Measurements from ENCODE around the gene MAPK1.
"Not testable (repeated sequence)": the region's sequence is repeated elsewhere in the genome, so short reads cannot be mapped to it uniquely, and the experiment has no call there.

The MAPK1 gene

DNA sequence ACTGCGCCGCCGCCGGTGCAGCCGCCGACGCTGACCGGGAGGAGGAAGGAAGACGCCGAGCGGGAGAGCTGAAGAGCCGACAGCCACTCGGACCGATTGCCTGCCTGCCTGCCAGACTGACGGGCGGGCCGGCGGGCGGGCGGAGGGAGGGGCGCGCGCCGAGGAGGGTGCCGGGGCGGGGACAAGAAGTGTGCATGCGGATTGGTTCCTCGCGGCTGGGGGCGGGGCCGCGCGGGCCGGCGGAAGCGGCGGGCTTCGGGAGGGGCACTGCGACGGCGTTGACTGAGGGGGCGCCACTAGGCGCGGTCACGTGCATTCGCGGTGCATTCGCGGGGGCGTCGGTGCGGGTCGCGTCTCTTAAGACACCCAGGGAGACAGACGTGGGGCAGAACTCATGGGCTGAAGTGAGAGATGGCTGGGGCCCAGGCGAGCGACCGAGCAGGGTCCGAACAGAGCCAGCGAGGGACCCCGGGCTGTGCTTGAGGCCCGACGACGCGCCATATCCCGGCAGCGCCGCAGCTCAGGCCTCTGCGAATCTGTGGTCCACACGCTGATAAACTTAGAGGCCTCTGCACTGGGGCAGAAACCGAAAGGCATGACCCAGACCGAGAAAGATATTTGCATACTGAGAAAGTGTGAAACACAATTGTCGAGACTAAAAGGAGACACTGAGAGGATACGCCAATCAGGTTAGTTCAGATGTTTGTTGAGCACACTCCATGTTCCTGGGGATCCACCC, at the start of gene MAPK1:
Gene MAPK1 (minus strand): TSS at position 118 of the 739 bp plus-strand sequence. CDS start 205 bp downstream, outside the sequence.
- in situ Hi-C loops (cut with HindIII; ENCODE audit: low pct_ligation_motif_present, low pct_unique_long_range_greater_than_20kb, low sequenced_read_pairs) = no loop called here
- DNase-seq = peak; percentile 83

DNA sequence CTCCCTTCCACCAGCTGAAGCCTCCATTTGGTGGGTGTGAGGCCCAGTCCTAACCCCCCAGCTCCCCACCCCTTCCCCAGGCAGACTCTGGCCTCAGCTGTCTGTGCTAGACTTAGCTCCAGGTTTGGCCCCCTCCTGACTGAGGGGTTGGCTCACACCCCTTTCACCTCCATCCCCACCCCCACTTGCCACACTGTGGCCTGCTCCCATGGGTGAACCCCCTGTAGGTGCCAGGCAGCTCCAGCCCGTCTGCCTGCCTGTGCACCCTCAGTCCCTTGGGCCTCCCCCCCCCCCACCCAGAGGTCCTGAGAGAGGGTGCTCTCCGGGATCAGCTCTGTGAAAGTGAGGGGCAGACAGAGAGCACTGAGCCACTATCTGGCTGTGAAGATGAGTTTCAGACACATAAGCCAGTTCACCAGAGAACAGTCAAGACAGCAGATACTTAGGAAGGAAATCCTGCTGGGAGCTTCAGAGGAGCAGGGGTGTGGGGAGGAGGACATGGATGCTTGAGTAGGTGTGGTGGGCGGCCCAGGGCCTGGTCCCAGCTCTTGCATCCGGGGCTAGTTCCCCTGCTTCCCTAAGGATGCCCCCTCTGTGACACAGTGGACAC, 49.0 kb upstream of the MAPK1 start:
- DNase-seq = no peak

DNA sequence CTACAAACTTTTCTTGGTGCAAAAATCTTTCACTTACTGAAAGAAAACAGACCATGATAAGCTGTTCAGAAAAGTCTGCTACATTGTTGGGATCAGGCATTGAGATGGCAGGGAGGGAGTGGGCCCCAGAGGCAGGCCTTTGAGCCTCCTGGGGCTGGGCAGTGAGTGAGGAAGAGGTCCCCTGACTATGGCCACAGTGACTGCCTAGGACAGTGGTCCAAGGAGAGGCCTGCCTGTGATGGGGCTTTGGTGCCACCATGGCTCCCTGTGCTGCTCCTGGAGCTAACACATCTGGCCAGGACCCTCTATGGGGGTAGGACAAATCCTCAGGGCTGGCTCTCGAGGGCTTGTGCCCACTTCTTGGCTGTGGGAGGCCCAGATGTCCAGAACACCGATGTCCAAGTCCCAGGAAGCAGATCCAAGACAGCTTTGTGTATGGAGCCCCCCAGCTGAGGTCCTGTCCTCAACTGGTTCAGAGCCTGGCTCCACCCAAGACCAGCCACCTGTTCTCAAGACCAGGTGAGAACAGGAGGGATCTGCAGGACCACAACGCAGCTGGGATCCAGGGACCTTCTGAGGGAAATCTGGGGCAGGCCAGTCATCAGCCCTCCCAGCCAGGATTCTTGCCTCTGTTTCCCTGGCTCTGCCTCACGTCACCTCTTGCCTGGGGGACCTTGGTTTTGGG, 48.3 kb upstream of the MAPK1 start:
- in situ Hi-C loops (cut with HindIII; ENCODE audit: low pct_ligation_motif_present, low pct_unique_long_range_greater_than_20kb, low sequenced_read_pairs) = no loop called here
- DNase-seq = no peak

More for the DNA sequence above, 49.0 kb upstream of the MAPK1 start:
- in situ Hi-C loops (cut with HindIII; ENCODE audit: low pct_ligation_motif_present, low pct_unique_long_range_greater_than_20kb, low sequenced_read_pairs) = no loop called here

DNA sequence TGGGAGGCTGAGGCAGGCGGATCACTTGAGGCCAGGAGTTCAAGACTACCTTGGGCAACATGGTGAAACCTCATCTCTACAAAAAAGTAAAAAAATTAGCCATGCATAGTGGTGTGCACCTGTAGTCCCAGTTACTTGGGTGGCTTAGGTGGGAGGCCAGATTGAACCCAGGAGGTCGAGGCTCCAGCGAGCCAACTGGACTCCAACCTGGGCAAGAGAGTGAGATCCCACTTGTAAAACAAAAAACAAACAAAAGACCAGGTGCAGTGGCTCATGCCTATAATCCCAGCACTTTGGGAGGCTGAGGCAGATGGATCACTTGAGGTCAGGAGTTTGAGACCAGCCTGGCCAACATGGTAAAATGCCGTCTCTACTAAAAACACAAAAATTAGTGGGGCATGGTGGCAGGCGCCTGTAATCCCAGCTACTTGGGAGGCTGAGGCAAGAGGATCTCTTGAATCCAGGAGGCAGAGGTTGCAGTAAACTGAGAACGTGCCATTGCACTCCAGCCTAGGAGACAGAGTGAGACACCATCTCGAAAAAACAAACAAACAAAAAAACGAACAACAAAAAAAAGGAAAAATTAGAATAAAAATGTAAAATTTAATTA, 46.7 kb upstream of the MAPK1 start:
- DNase-seq; in situ Hi-C loops (cut with HindIII; ENCODE audit: low pct_ligation_motif_present, low pct_unique_long_range_greater_than_20kb, low sequenced_read_pairs): not testable (repeated sequence)

DNA sequence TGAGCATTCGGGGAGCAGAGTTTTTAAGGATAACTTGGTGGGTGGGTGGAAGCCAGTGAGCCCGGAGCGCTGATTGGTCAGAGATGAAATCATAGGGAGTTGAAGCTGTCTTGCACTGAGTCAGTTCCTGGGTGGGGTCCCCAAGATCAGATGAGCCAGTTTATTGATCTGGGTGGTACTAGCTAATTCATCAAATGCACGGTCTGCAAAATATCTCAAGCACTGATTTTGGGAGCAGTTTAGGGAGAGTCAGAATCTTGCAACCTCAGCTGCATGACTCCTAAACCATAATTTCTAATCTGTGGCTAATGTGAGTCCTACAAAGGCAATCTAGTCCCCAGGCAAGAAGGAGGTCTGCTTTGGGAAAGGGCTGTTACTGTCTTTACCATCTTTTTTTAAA, 42.9 kb upstream of the MAPK1 start:
- DNase-seq; in situ Hi-C loops (cut with HindIII; ENCODE audit: low pct_ligation_motif_present, low pct_unique_long_range_greater_than_20kb, low sequenced_read_pairs): not testable (repeated sequence)

DNA sequence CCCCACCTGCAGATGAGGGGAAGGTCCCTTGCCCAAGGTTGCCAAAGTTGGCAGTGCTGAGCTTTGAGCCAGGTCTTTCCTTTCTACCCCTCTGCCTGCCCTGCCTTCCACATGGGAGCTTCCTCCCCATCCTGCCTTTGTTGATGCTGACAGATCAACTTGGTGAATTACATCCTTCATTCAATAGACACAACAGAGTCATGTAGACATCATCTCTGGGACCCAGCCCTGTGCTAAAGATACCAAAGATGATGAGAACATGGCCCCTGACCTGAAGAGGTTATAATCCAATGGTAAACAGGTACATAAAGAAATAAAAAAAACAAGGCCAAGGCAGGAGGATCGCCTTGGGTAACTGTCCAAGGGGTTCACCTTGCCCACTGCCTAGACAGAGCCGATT, 42.4 kb upstream of the MAPK1 start:
- no peak for DNase-seq

DNA sequence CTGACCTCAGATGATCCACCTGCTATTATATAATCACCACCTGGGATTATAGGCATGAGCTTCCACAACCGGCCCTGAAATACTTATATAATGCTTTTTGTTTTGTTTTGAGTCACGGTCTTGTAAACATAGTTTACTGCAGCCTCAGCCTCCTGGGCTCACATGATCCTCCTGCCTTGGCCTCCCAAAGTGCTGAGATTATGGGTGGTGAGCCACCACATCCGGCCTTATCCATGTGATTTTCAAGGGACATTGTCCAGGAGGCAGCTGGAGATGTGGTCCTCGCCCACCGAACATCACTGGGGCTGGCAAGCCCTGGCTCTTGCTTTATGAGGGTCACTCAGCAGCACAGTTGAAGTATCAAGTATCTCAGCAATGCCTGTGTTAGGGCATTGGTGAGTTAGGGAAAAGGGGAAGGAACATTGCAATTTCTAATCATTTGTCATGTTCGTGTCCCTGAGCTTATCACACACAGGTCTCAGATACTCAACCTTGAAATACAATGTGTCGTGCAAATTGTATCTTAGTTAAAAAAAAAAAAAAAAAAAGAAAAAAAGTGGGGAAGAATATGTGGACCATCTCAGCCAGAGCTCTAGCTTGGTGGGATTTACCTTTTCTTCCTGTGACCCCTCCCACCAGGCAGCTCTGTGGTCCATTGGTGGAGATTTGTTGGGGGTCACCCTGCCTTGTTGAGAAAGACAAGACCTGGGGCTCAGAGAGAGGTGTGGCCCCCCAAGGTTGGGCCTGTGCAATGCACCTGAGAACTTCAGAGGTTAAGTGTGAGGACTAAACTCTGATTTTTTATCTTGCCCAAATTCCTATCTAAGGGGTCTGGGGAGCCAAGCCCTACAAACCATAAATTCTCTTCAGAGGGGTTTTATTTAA, 40.4 kb upstream of the MAPK1 start:
- no peak for DNase-seq

More for the DNA sequence above, 42.4 kb upstream of the MAPK1 start:
- in situ Hi-C loops (cut with HindIII; ENCODE audit: low pct_ligation_motif_present, low pct_unique_long_range_greater_than_20kb, low sequenced_read_pairs) = no loop called here

DNA sequence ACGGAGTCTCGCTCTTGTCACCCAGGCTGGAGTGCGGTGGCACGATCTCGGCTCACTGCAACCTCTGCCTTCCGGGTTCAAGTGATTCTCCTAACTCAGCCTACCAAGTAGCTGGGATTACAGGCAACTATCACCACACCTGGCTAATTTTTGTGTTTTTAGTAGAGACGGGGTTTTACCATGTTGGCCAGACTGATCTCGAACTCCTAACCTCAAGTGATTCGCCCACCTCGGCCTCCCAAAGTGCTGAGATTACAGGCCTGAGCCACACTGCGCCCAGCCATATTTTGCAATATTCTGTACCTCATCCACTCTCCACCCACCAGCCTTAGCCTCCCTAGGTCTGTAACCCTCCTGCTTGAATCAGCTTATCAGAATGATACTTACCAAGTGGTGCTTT, 37.8 kb upstream of the MAPK1 start:
- in situ Hi-C loops (cut with HindIII; ENCODE audit: low pct_ligation_motif_present, low pct_unique_long_range_greater_than_20kb, low sequenced_read_pairs); DNase-seq: not testable (repeated sequence)

More for the DNA sequence above, 40.4 kb upstream of the MAPK1 start:
- in situ Hi-C loops (cut with HindIII; ENCODE audit: low pct_ligation_motif_present, low pct_unique_long_range_greater_than_20kb, low sequenced_read_pairs) = no loop called here

DNA sequence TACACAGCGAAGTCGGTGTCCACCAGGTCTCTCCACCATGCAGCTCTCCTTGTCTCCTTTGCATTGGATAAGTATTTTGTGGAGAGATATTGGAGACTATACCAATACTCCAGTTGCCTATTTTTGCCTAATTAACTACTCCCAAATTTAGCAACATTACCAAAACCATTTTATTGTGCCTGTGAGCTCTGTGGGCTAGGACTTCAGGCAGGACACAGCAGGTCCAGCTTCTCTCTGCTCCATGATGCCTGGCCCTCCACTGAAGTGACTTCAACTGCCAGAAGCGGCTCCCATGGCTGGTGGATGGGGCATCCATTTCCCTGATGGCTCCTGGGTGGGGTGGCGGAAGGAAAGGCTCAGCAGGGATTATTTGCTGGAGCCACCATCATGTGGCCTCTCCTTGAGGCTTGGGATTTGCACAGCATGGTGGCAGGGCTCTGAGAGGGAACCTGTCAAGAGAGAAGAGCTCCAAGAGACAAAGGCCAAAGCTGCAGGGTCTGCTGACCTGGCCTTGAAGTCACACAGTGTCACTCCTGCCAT, 36.9 kb upstream of the MAPK1 start:
- no peak for DNase-seq
- in situ Hi-C loops (cut with HindIII; ENCODE audit: low pct_ligation_motif_present, low pct_unique_long_range_greater_than_20kb, low sequenced_read_pairs) = no loop called here

DNA sequence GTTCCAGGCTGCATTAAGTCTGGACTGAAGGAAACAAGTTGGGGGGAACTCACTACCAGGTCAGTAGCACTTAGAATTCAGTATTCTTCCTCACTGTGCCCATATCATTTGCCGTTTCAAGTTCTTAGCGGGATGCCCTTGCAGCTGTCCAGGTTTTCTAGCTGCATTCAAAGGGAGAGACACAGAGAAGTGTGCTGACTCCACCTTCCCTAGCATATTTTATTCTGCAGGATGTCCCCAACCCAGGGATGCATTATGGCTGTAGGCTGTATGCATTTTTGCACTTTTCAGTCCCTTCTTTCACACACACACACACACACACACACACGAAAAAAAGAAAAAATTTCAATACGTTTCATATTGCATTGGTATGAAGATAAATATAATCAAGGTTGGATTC, 35.8 kb upstream of the MAPK1 start:
- no peak for DNase-seq
- in situ Hi-C loops (cut with HindIII; ENCODE audit: low pct_ligation_motif_present, low pct_unique_long_range_greater_than_20kb, low sequenced_read_pairs) = no loop called here

DNA sequence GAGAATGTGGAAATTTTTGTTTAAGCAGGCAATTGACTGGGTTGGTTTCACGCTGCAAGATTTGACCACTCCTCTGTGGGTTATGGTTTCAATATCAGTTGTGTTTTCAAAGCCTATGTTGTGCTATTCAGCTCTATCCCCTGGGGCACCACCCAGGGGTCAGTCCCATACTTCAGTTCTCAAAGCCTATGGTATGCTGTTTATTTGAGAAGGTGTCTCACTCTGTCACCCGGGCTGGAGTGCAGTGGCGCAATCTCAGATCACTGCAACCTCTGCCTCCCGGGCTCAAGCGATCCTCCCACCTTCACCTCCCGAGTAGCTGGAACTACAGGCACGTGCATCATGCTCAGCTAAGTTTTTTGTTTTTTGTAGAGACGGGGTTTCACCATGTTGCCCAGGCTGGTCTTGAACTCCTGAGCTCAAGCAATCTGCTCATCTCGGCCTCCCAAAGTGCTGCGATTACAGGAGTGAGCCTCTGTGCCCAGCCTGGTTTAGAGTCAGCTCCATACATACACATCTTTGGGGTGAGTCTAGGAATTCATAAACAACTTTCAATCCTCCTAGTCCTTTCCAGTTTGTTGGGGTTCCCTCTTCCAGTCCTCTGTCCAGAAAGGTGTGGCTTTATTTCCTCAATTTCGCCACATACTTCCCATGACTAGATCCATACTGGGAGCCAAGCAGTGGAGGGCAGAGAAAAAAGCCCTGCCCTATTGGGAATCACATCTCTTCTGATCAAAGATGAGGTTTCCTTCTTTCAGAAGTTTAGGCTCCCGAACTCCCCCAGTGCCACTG, 35.0 kb upstream of the MAPK1 start:
- in situ Hi-C loops (cut with HindIII; ENCODE audit: low pct_ligation_motif_present, low pct_unique_long_range_greater_than_20kb, low sequenced_read_pairs) = no loop called here
- DNase-seq = no peak

DNA sequence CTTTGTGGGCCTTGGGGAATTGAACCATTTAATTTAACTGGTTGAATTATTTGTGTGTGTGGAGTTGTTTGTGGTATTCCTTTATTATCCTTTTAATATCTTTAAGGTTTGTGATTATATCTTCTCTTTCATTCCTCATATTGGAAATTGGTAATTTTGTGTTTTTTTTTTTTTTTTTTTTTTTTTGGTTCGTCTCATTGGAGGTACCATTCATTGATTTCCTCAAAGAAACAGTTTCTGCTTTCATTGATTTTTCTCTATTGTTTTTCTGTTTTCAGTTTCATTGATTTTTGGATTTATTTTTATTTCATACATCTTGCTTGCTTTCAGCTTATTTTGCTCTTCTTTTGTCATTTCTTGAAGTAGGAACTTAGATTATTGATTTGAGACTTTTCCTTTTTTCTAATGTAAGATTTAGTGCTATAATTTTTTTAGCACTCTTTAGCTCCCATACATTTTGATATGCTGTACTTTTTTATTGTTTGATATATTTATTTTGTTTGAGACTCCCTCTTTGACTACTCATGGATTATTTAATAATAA, 31.0 kb upstream of the MAPK1 start:
- no peak for DNase-seq
- in situ Hi-C loops (cut with HindIII; ENCODE audit: low pct_ligation_motif_present, low pct_unique_long_range_greater_than_20kb, low sequenced_read_pairs) = no loop called here

DNA sequence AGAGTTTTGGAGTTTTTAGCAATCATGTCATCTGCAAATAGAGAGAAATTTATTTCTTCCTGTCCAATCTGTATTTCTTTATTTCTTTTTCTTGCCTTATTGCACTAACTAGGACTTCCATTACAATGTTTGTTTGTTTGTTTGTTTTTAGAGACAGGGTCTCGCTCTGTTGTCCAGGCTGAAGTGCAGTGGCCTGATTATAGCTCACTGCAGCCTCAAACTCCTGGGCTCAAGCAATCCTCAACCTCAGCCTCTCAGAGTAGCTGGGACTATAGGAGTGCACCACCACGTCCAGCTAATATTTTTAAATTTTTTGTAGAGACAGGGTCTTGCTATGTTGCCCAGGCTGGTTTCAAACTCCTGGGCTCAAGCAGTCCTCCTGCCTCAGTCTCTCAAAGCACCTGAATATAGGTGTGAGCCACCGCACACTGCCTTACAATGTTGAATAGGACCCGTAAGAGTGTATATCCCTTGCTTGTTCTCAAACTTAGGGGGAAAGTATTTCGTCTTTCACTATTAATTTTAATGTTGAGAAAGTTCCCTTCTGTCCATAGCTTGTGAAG, 29.6 kb upstream of the MAPK1 start:
- in situ Hi-C loops (cut with HindIII; ENCODE audit: low pct_ligation_motif_present, low pct_unique_long_range_greater_than_20kb, low sequenced_read_pairs) = no loop called here
- DNase-seq = no peak

DNA sequence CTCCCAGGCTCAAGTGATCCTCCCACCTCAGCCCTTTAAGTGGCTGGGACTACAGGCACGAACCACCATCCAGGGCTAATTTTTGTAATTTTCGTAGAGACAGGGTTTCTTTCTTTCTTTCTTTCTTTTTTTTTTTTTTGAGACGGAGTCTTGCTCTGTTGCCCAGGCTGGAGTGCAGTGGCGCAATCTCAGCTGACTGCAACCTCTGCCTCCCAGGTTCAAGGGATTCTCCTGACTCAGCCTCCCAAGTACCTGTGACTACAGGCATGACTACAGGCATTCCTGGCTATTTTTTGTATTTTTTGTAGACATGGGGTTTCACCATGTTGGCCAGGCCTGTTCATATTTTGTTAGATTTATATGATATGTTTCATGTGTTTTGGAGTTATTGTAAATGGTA, 28.8 kb upstream of the MAPK1 start:
- DNase-seq; in situ Hi-C loops (cut with HindIII; ENCODE audit: low pct_ligation_motif_present, low pct_unique_long_range_greater_than_20kb, low sequenced_read_pairs): not testable (repeated sequence)

DNA sequence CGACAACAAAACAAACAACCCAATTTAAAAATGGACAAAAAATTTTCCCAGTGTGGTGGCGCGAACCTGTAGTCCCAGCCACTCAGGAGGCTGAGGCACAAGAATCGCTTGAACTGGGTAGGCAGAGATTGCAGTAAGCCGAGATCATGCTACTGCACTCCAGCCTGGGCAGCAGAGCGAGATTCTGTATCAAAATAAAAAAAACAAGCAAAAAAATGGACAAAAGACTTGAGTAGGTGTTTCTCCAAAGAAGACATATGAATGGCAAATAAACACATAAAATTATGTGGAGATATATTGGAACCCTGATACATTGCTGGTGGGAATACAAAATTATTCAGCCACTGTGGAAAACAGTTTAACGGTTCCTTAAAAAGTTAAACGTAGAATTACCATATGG, 27.4 kb upstream of the MAPK1 start:
- in situ Hi-C loops (cut with HindIII; ENCODE audit: low pct_ligation_motif_present, low pct_unique_long_range_greater_than_20kb, low sequenced_read_pairs) = no loop called here
- DNase-seq = no peak

DNA sequence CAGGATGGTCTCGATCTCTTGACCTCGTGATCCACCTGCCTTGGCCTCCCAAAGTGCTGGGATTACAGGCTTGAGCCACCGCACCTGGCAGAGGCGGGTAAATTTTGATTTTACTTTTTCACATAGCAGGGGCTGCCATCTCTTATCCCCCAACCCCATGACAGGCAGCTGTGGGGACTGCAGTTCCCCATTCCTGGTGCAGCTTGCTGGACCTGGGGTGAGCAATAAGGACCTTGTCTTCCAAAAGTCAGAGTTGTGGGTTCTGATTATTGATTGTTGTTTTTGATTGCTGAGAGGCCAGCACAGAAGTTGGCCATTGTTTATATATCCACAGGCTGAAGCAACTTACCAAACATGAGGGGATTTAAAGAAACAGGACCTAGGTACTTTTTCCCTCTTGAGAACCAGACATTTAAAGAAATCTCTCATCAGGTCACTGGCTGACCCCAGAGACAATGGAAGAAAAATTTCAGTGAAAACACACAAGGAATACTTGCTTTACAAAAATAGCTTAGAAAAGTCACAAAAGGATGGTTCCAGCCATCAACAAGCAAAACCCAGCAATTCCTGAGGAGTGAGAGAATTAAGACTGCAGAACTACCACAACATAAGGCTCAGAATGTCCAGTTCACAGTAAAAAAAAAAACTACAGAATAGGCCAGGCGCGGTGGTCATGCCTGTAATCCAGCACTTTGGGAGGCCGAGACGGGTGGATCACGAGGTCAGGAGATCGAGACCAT, 22.0 kb upstream of the MAPK1 start:
- DNase-seq = no peak
- in situ Hi-C loops (cut with HindIII; ENCODE audit: low pct_ligation_motif_present, low pct_unique_long_range_greater_than_20kb, low sequenced_read_pairs) = no loop called here

All from ACHN (cell line).